ENCODE results near the gene TMEM208.

DNA sequence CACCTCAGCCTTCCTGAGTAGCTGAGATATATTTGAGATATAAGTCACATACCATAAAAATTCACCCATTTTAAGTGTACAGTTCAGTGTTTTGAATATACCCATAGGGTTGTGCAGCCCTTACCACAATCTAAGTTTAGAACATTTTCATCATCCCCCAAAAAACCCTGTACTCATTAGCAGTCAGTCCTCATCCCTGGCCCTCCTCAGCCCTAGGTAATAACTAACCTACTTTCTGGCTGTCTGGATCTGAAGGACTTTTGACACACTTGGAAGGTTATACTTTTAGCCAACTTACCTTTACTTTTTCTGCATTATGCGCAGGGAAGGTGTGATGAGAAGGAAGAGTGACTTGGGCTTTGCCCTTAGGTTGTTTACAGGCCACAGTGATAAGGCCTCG is 48.4 kb downstream of the TMEM208 start:
- TF ChIP-seq POLR2A (IDR thresholded peaks at IDR 0.05; ENCODE audit: low read length) (no peak), GATA1 (IDR thresholded peaks at IDR 0.05; ENCODE audit: low read depth, low read length) (no peak)
